IMR-90 (cell line): ENCODE measurements around the gene MID1. TPM values are rescaled to one million over a fixed set of nuclear protein-coding genes. Genes with fewer than 3 reads are reported as not detected.
A peak's percentile ranks its signal among the peaks of the same experiment; 100 is the strongest.

Source experiments
- ATAC-seq: fragments of 200-7000 bp; cut with Tn5 transposase; 2 replicates; pipeline ENCODE4 v1.9.1; 2020; ENCODE audit warnings: low read depth, mild to moderate bottlenecking, moderate library complexity
- BruUV-seq: library from RNA; stranded (reverse); fragments of 400-500 nt; replicated peaks from 2 replicates; lab custom pipeline; 2021; lab: Mats Ljungman, UMichigan
- CTCF ChIA-PET: fragments of 300-600 bp; formaldehyde crosslinking; extraction: SDS; loops from one replicate; lab custom pipeline; 2021; ENCODE audit warnings: antibody characterized with exemption; lab: Yijun Ruan, JAX
- POLR2A ChIA-PET: fragments of 300-600 bp; sonication (Branson Sonifier 250); formaldehyde crosslinking; loops from one replicate; lab custom pipeline; 2022; ENCODE audit warnings: antibody characterized with exemption; ENCODE audit not compliant: unreplicated experiment; lab: Charles Lee
- DNase-seq: peaks from one replicate; pipeline ENCODE4 v3.0.0; 2013
- H2AFZ ChIP-seq: replicated peaks from 2 replicates; pipeline ENCODE3; 2013; ENCODE audit warnings: low read length, mild to moderate bottlenecking; ENCODE audit not compliant: poor library complexity
- H2AK5ac ChIP-seq: 2 replicates; pipeline ENCODE4 v1.6.1; 2013; ENCODE audit warnings: low read depth, low read length, inconsistent platforms
- H2AK9ac ChIP-seq: replicated peaks from 2 replicates; pipeline ENCODE3; 2013; ENCODE audit warnings: mild to moderate bottlenecking, low read depth, low read length, moderate library complexity; ENCODE audit not compliant: poor library complexity
- H2BK120ac ChIP-seq: 2 replicates; pipeline ENCODE4 v1.6.1; 2013; ENCODE audit warnings: low read depth, low read length, inconsistent platforms
- H2BK15ac ChIP-seq: 3 replicates; pipeline ENCODE4 v1.6.1; 2013; ENCODE audit warnings: low read depth, low read length, inconsistent platforms
- H2BK20ac ChIP-seq: 2 replicates; pipeline ENCODE4 v1.6.1; 2013; ENCODE audit warnings: low read depth, mild to moderate bottlenecking, inconsistent platforms, low read length, moderate library complexity
- H2BK5ac ChIP-seq: 2 replicates; pipeline ENCODE4 v1.6.1; 2013; ENCODE audit warnings: mild to moderate bottlenecking, low read depth, low read length, inconsistent platforms; ENCODE audit not compliant: poor library complexity, severe bottlenecking
- H3K14ac ChIP-seq: replicated peaks from 2 replicates; pipeline ENCODE4 v1.6.1; 2013; ENCODE audit warnings: low read depth, low read length, inconsistent platforms
- H3K18ac ChIP-seq: 2 replicates; pipeline ENCODE4 v1.6.1; 2013; ENCODE audit warnings: low read depth, low read length, control low read depth
- H3K23ac ChIP-seq: 2 replicates; pipeline ENCODE4 v1.6.1; 2013; ENCODE audit warnings: low read depth, low read length, inconsistent platforms
- H3K27ac ChIP-seq: 2 replicates; pipeline ENCODE4 v1.5.1; 2013; ENCODE audit warnings: mild to moderate bottlenecking, control low read depth, low read length; ENCODE audit not compliant: insufficient read depth
- H3K27me3 ChIP-seq: 2 replicates; pipeline ENCODE4 v1.6.1; 2013; ENCODE audit warnings: low read length; ENCODE audit not compliant: control insufficient read depth, insufficient read depth
- H3K36me3 ChIP-seq: 2 replicates; pipeline ENCODE4 v1.6.1; 2013; ENCODE audit warnings: low read length, mixed read lengths; ENCODE audit not compliant: control insufficient read depth, insufficient read depth
- H3K4ac ChIP-seq: 2 replicates; pipeline ENCODE4 v1.6.1; 2013; ENCODE audit warnings: low read depth, low read length, inconsistent platforms
- H3K4me1 ChIP-seq: 2 replicates; pipeline ENCODE4 v1.6.1; 2013; ENCODE audit warnings: low read length, mixed read lengths; ENCODE audit not compliant: control insufficient read depth, insufficient read depth
- H3K4me2 ChIP-seq: 2 replicates; pipeline ENCODE4 v1.6.1; 2013; ENCODE audit warnings: low read depth, mild to moderate bottlenecking, control low read depth, low read length, moderate library complexity
- H3K4me3 ChIP-seq: 2 replicates; pipeline ENCODE4 v1.5.1; 2013; ENCODE audit warnings: low read depth, mild to moderate bottlenecking, control low read depth, low read length, moderate library complexity; ENCODE audit not compliant: insufficient read depth
- H3K56ac ChIP-seq: 2 replicates; pipeline ENCODE4 v1.6.1; 2013; ENCODE audit warnings: low read length, inconsistent platforms; ENCODE audit not compliant: insufficient read depth; ENCODE audit errors: extremely low read depth
- H3K79me1 ChIP-seq, 2 experiments: 2 replicates each; pipeline ENCODE4 v1.6.1; 2013; ENCODE audit warnings: low read length in 2 of 2, inconsistent platforms in 1 of 2, low read depth in 1 of 2
- H3K9ac ChIP-seq: 2 replicates; pipeline ENCODE4 v1.6.1; 2013; ENCODE audit warnings: low read depth, low read length, control low read depth
- H3K9me1 ChIP-seq: 2 replicates; pipeline ENCODE4 v1.6.1; 2013; ENCODE audit warnings: low read length, inconsistent platforms; ENCODE audit not compliant: insufficient read depth
- H3K9me3 ChIP-seq: 2 replicates; pipeline ENCODE4 v1.6.1; 2013; ENCODE audit warnings: low read length; ENCODE audit not compliant: control insufficient read depth, insufficient read depth
- H4K20me1 ChIP-seq: 2 replicates; pipeline ENCODE4 v1.6.1; 2013; ENCODE audit warnings: low read length, inconsistent platforms; ENCODE audit not compliant: insufficient read depth
- H4K5ac ChIP-seq: 2 replicates; pipeline ENCODE4 v1.6.1; 2013; ENCODE audit warnings: mild to moderate bottlenecking, low read depth, low read length, control low read depth
- H4K8ac ChIP-seq, 2 experiments: 2 replicates each; pipeline ENCODE4 v1.6.1; 2013; ENCODE audit warnings: low read depth in 2 of 2, low read length in 2 of 2, control low read depth in 1 of 2, inconsistent platforms in 1 of 2
- H4K91ac ChIP-seq: 2 replicates; pipeline ENCODE4 v1.6.1; 2013; ENCODE audit warnings: low read depth, low read length, inconsistent platforms; ENCODE audit not compliant: insufficient read depth
- BHLHE40 ChIP-seq: fragments of 150-350 bp; IDR thresholded peaks from 2 replicates; pipeline ENCODE4 v1.6.1; 2016; ENCODE audit warnings: mild to moderate bottlenecking, low read depth, low read length
- CEBPB ChIP-seq: IDR thresholded peaks from 2 replicates; pipeline ENCODE4 v1.6.1; 2012; ENCODE audit warnings: low read depth, low read length, improper control_type of control experiment
- CHD1 ChIP-seq: IDR thresholded peaks from 2 replicates; pipeline ENCODE4 v1.6.1; 2012; ENCODE audit warnings: low read depth, low read length, improper control_type of control experiment
- CTCF ChIP-seq: conservative IDR thresholded peaks from 2 replicates; pipeline ENCODE4 v1.5.1; 2012; ENCODE audit warnings: mild to moderate bottlenecking, low read depth, low read length, improper control_type of control experiment
- ELK1 ChIP-seq: fragments of 150-350 bp; IDR thresholded peaks from 2 replicates; pipeline ENCODE4 v1.6.1; 2016; ENCODE audit warnings: low read depth, mild to moderate bottlenecking, low read length, moderate library complexity, borderline replicate concordance
- FOS ChIP-seq: fragments of 150-350 bp; IDR thresholded peaks from 2 replicates; pipeline ENCODE4 v1.6.1; 2016; ENCODE audit warnings: low read depth, low read length
- MAFK ChIP-seq: IDR thresholded peaks from 2 replicates; pipeline ENCODE4 v1.6.1; 2012; ENCODE audit warnings: low read depth, low read length, improper control_type of control experiment
- MAZ ChIP-seq: IDR thresholded peaks from 2 replicates; pipeline ENCODE4 v1.6.1; 2012; ENCODE audit warnings: low read depth, mild to moderate bottlenecking, low read length, improper control_type of control experiment, moderate library complexity, borderline replicate concordance
- MXI1 ChIP-seq: IDR thresholded peaks from 2 replicates; pipeline ENCODE4 v1.6.1; 2012; ENCODE audit warnings: low read depth, mild to moderate bottlenecking, low read length, moderate library complexity, borderline replicate concordance
- POLR2A ChIP-seq: IDR thresholded peaks from 2 replicates; pipeline ENCODE4 v1.6.1; 2012; ENCODE audit warnings: mild to moderate bottlenecking, low read depth, low read length
- RAD21 ChIP-seq: IDR thresholded peaks from 2 replicates; pipeline ENCODE4 v1.6.1; 2012; ENCODE audit warnings: low read length, improper control_type of control experiment
- RFX5 ChIP-seq: IDR thresholded peaks from 2 replicates; pipeline ENCODE4 v1.8.0; 2012; ENCODE audit warnings: low read depth, mild to moderate bottlenecking, low read length, moderate library complexity
- USF2 ChIP-seq: fragments of 150-350 bp; IDR thresholded peaks from 2 replicates; pipeline ENCODE4 v1.6.1; 2017; ENCODE audit warnings: mild to moderate bottlenecking, antibody characterized with exemption, low read length, low read depth
- WGBS, 2 experiments: methylation state at CpG; one replicate each; pipeline versions ENCODE4 v1.1.5 to v1.1.7; 2013; ENCODE audit warnings: missing lambda C conversion rate in 2 of 2; ENCODE audit not compliant: insufficient read length in 1 of 2; ENCODE audit errors: extremely low coverage in 2 of 2; 5-methylcytosine and 5-hydroxymethylcytosine counted together
- dilution Hi-C: fragments of 300-500 bp; cut with HindIII; formaldehyde crosslinking; loops from one replicate; pipeline ENCODE4 v1.14.3; 2018; ENCODE audit warnings: low sequenced_read_pairs; ENCODE audit not compliant: unreplicated experiment
- in situ Hi-C: fragments of 300-500 bp; cut with MboI; formaldehyde crosslinking; loops from 3 replicates; pipeline ENCODE4 v1.14.3; 2019; ENCODE audit warnings: low sequenced_read_pairs, inconsistent platforms, mixed read lengths
- intact Hi-C: fragments of 100-400 bp; cut with micrococcal nuclease; formaldehyde crosslinking; loops from 2 replicates; pipeline ENCODE4 v1.10.0; 2022
- polyA plus RNA-seq, 3 experiments: library from polyadenylated mRNA; depleted of rRNA; stranded (reverse); fragments of >200 nt; gene quantifications; 2 replicates each; pipeline ENCODE4 v1.2.3, GENCODE V29; 2012; ENCODE audit warnings: low replicate concordance in 1 of 3
- total RNA-seq: library from RNA; depleted of rRNA; stranded (reverse); fragments of >200 nt; gene quantifications from 2 replicates; pipeline ENCODE4 v1.2.3, GENCODE V29; 2012

MID1 gene
- total and polyA plus RNA-seq, 2 of the 4 experiments (the other 2 are of a cell fraction) = 37.2 to 106 TPM

DNA sequence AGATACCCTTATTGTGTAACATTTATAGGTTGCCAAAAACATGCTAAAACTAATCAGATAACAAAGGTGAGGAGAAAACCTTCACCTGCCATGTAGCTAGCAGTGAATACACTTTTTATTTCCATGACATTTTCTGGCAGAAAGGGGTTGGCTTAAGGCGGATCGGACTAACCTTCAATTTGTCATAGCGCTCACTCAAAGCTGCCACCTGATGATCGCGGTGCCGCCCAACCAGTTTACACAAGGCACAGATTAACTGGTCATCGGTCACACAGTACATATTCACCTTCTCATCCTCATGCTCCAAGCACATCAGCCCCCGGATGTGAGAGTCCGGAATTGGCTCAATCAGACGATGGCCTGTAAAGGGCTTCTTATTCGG lies 53.7 kb downstream of the MID1 start:
- no peak overlapping the region for H4K8ac ChIP-seq
- no peak overlapping the region for H3K14ac ChIP-seq
- ATAC-seq (no peak), DNase-seq (no peak)
- H3K56ac ChIP-seq = no peak overlapping the region
- in situ Hi-C loops = no loop called here
- H2BK120ac ChIP-seq = peak overlapping the region; percentile 40; the same call in 1 of the 2 replicates
- no peak overlapping the region for H3K4ac ChIP-seq
- no peak overlapping the region for H3K18ac ChIP-seq
- H3K9me3 ChIP-seq = no peaks in the 10 kb centered on the region
- no peak overlapping the region for H3K27ac ChIP-seq
- H2BK15ac ChIP-seq = no peak overlapping the region
- H3K4me3 ChIP-seq = no peak overlapping the region
- intact Hi-C loops = no loop called here
- TF ChIP-seq CHD1 = no peak
- no peak for TF ChIP-seq MXI1
- TF ChIP-seq FOS = no peak
- TF ChIP-seq CEBPB = no peak
- TF ChIP-seq MAZ = no peak
- no peak for TF ChIP-seq ELK1
- no peak for TF ChIP-seq POLR2A
- no peak for TF ChIP-seq RAD21
- TF ChIP-seq CTCF = no peak
- TF ChIP-seq RFX5 = no peak
- TF ChIP-seq USF2 = no peak
- no peak for TF ChIP-seq BHLHE40
- no peak for TF ChIP-seq MAFK
- dilution Hi-C loops = no loop called here
- H3K79me1 ChIP-seq = peaks cover 11 to 35% of the 10 kb centered on the region in 2 experiments
- peak overlapping the region; percentile 5; the same call in 1 of the 2 replicates for H2BK20ac ChIP-seq
- H3K9ac ChIP-seq = no peak overlapping the region
- peaks cover 15% of the 10 kb centered on the region for H3K4me1 ChIP-seq
- no peaks in the 10 kb centered on the region for H3K27me3 ChIP-seq
- peaks cover 7% of the 10 kb centered on the region for H3K36me3 ChIP-seq
- no peak overlapping the region for H2BK5ac ChIP-seq
- ChIA-PET CTCF (no interaction called here), POLR2A (no interaction called here)
- WGBS, 2 experiments = 82% methylated on average over 11 of the region's 11 CpGs; no CpG with 5 or more reads in 1 of the 2 experiments
- peaks cover 5% of the 10 kb centered on the region; the same call in 1 of the 2 replicates for H3K9me1 ChIP-seq
- 0 out of 2 replicates have a peak overlapping the region, but pooled peaks have one; percentile 33 for H4K91ac ChIP-seq
- no peak overlapping the region for H2AFZ ChIP-seq
- H2AK5ac ChIP-seq = peak overlapping the region; percentile 24; the same call in 1 of the 2 replicates
- no peak overlapping the region; the same call in 1 of the 2 replicates for H4K5ac ChIP-seq
- no peak overlapping the region for H3K23ac ChIP-seq
- H2AK9ac ChIP-seq = no peak overlapping the region
- BruUV-seq = no TSS peak
- H3K4me2 ChIP-seq = no peak overlapping the region
- H4K20me1 ChIP-seq = no peaks in the 10 kb centered on the region
